Hepatocyte (in vitro differentiated cells): ENCODE results near the gene TOLLIP. TPM values are rescaled to one million over a fixed set of nuclear protein-coding genes. Genes with fewer than 3 reads are reported as not detected.
"Not testable (repeated sequence)": the region's sequence is repeated elsewhere in the genome, so short reads cannot be mapped to it uniquely, and the experiment has no call there.

ENCODE experiments used
- DNase-seq: peaks from one replicate; pipeline ENCODE4 v3.0.0-alpha.2; 2016; ENCODE audit warnings: low spot score
- H2AFZ ChIP-seq: fragments of 200-600 bp; sonication (generic); 2 replicates; pipeline ENCODE4 v1.6.0; 2016; ENCODE audit warnings: antibody characterized with exemption, mild to moderate bottlenecking
- H3K27ac ChIP-seq: fragments of 200-600 bp; sonication (generic); 2 replicates; pipeline ENCODE4 v1.5.1; 2016; ENCODE audit warnings: mild to moderate bottlenecking
- H3K27me3 ChIP-seq: fragments of 200-600 bp; sonication (generic); 2 replicates; pipeline ENCODE4 v1.6.1; 2016
- H3K36me3 ChIP-seq: fragments of 200-600 bp; sonication (generic); replicated peaks from 2 replicates; pipeline ENCODE4 v1.5.1; 2016; ENCODE audit warnings: low read depth; ENCODE audit not compliant: insufficient read depth
- H3K4me1 ChIP-seq: fragments of 200-600 bp; sonication (generic); 2 replicates; pipeline ENCODE4 v1.5.1; 2016; ENCODE audit warnings: mild to moderate bottlenecking, moderate library complexity; ENCODE audit not compliant: insufficient read depth
- H3K4me2 ChIP-seq: fragments of 200-600 bp; sonication (generic); 2 replicates; pipeline ENCODE4 v1.6.0; 2016
- H3K4me3 ChIP-seq: fragments of 200-600 bp; sonication (generic); 2 replicates; pipeline ENCODE4 v1.5.1; 2016; ENCODE audit warnings: mild to moderate bottlenecking
- H3K79me2 ChIP-seq: fragments of 200-600 bp; sonication (generic); 2 replicates; pipeline ENCODE4 v1.6.0; 2017; ENCODE audit warnings: mild to moderate bottlenecking
- H3K9me2 ChIP-seq: fragments of 200-600 bp; sonication (generic); replicated peaks from 2 replicates; pipeline ENCODE4 v1.6.0; 2017; ENCODE audit warnings: mild to moderate bottlenecking; ENCODE audit not compliant: insufficient read depth
- H3K9me3 ChIP-seq: fragments of 200-600 bp; sonication (generic); 2 replicates; pipeline ENCODE4 v1.5.1; 2016; ENCODE audit warnings: low read depth, mild to moderate bottlenecking
- H4K20me1 ChIP-seq: fragments of 200-600 bp; sonication (generic); 2 replicates; pipeline ENCODE4 v1.6.0; 2016; ENCODE audit warnings: mild to moderate bottlenecking; ENCODE audit not compliant: insufficient read depth, poor library complexity, severe bottlenecking
- EZH2 ChIP-seq: fragments of 200-600 bp; sonication (generic); IDR thresholded peaks from 2 replicates; pipeline ENCODE4 v1.6.1; 2016; ENCODE audit warnings: antibody characterized with exemption, mild to moderate bottlenecking, borderline replicate concordance
- EZH2phosphoT487 ChIP-seq: fragments of 200-600 bp; sonication (generic); IDR thresholded peaks from one replicate; pipeline ENCODE4 v1.6.1; 2018; ENCODE audit warnings: antibody characterized with exemption, mild to moderate bottlenecking, low read depth, moderate library complexity; ENCODE audit not compliant: unreplicated experiment, severe bottlenecking
- WGBS: methylation state at CpG from one replicate; pipeline ENCODE4 v1.1.6; 2016; ENCODE audit warnings: low lambda C conversion rate; ENCODE audit errors: missing lambda C conversion rate; 5-methylcytosine and 5-hydroxymethylcytosine counted together
- polyA plus RNA-seq: library from polyadenylated mRNA; unstranded; fragments of >200 nt; fragmentation: Nextera tagmentation; extraction: Ambion mirVana; gene quantifications from 2 replicates; pipeline ENCODE4 v1.2.1, GENCODE V29; 2016
- total RNA-seq: library from RNA; depleted of rRNA; stranded (reverse); fragments of >200 nt; gene quantifications from 2 replicates; pipeline ENCODE4 v1.2.3, GENCODE V29; 2014
- TF ChIP-seq, protein P1 (sequence below): fragments of 200-600 bp; sonication (generic); IDR thresholded peaks from 2 replicates; pipeline ENCODE4 v1.5.1; 2016; ENCODE audit warnings: antibody characterized with exemption, mild to moderate bottlenecking; ENCODE audit not compliant: poor library complexity

TOLLIP gene
- total and polyA plus RNA-seq, 2 experiments from 2014 or later = 33.3 to 80.9 TPM

DNA sequence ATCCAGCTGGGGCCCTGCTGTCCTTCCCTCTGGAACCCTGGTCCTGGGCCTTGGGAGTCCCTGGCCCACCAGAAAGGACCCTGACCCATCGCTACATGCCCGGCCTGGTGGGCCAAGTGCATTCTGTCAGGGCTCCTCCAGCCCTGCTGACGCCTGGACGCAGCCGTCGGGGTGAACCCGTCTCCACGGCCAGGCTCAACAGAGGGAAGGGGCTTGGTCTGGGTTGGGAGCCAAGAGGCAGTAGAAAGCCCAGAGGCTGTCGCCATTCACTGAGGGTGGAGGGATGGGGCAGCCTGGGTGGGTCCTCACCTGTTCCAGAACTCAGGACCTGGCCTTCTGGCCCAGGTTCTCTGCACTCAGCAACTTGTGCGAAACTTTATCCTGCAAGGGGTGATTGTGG is 39.0 kb downstream of the TOLLIP start:
- H3K4me2 ChIP-seq = no peak overlapping the region
- no peak overlapping the region for H2AFZ ChIP-seq
- H3K27ac ChIP-seq = no peak overlapping the region
- DNase-seq = no peak
- TF ChIP-seq EZH2phosphoT487 (no peak), EZH2 (no peak)
- TF ChIP-seq, protein P1, sequence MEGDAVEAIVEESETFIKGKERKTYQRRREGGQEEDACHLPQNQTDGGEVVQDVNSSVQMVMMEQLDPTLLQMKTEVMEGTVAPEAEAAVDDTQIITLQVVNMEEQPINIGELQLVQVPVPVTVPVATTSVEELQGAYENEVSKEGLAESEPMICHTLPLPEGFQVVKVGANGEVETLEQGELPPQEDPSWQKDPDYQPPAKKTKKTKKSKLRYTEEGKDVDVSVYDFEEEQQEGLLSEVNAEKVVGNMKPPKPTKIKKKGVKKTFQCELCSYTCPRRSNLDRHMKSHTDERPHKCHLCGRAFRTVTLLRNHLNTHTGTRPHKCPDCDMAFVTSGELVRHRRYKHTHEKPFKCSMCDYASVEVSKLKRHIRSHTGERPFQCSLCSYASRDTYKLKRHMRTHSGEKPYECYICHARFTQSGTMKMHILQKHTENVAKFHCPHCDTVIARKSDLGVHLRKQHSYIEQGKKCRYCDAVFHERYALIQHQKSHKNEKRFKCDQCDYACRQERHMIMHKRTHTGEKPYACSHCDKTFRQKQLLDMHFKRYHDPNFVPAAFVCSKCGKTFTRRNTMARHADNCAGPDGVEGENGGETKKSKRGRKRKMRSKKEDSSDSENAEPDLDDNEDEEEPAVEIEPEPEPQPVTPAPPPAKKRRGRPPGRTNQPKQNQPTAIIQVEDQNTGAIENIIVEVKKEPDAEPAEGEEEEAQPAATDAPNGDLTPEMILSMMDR = no peak
- no peaks in the 10 kb centered on the region for H3K36me3 ChIP-seq
- no peaks in the 10 kb centered on the region for H3K9me2 ChIP-seq
- no peaks in the 10 kb centered on the region for H3K9me3 ChIP-seq
- H3K4me3 ChIP-seq = no peak overlapping the region
- WGBS = 93% methylated on average over 10 of the region's 10 CpGs
- H3K79me2 ChIP-seq = no peaks in the 10 kb centered on the region
- no peaks in the 10 kb centered on the region for H3K4me1 ChIP-seq
- H4K20me1 ChIP-seq = no peaks in the 10 kb centered on the region
- no peaks in the 10 kb centered on the region for H3K27me3 ChIP-seq

DNA sequence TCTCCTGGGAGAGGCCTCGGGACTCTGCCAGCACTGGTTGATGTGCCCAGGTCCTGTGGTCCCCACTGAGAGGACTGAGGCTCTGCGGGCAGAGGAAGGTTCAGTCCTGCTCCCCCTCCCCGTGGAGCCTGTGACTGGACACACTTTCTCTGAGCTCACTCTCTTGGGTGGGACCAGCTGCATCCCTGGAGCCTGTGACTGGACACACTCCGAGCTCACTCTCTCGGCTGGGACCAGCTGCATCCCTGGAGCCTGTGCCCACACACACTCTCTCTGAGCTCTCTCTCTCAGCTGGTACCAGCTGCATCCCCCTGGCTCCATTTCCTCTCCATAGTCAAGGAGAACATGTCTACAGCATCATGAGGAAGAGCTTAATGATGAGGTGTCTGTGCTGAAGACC is 39.5 kb downstream of the TOLLIP start:
- DNase-seq = no peak
- Histone ChIP-seq H2AFZ (no peak overlapping the region), H3K4me1 (no peaks in the 10 kb centered on the region), H3K4me2 (no peak overlapping the region), H3K9me2 (no peaks in the 10 kb centered on the region), H3K27ac (no peak overlapping the region), H3K27me3 (no peaks in the 10 kb centered on the region), H3K79me2 (no peaks in the 10 kb centered on the region), H3K9me3 (no peaks in the 10 kb centered on the region), H4K20me1 (no peaks in the 10 kb centered on the region), H3K36me3 (no peaks in the 10 kb centered on the region), H3K4me3 (no peak overlapping the region)
- no peak for TF ChIP-seq EZH2
- TF ChIP-seq EZH2phosphoT487 = no peak
- WGBS = 85% methylated on average over 5 of the region's 5 CpGs

DNA sequence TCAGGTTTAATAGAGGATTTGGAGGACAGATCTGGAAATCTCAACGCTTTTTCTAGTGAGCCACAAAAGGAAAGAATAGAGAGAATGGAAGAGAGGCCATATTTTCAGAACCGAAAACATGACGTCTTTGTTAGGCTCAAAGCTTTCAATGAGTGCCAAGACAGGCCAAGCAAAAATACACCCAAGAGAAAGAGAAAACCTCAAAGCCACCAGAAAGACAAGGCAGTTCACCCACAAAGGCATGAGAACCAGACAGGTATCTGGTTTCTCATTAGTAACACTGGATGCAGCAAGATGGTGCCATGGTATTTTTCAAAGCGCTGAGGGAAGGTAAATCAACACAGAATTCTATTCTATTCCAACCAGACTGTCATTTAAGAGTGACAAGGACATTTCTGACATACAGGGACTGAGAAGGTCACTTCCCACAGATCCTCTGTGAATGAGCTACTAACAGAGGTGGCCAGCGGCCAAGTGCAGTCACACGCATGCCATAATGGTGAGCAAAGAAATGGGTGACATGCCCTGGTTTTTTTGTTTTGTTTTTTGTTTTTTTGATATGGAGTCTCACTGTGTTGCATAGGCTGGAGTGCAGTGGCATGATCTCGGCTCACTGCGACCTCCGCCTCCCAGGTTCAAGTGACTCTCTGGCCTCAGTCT is 41.9 kb downstream of the TOLLIP start:
- no peak overlapping the region for H3K27ac ChIP-seq
- no peak overlapping the region for H3K4me3 ChIP-seq
- TF ChIP-seq EZH2 = no peak
- TF ChIP-seq, protein P1 = no peak
- TF ChIP-seq EZH2phosphoT487 = no peak
- no peaks in the 10 kb centered on the region for H4K20me1 ChIP-seq
- H3K36me3 ChIP-seq = no peaks in the 10 kb centered on the region
- DNase-seq = no peak
- H3K4me2 ChIP-seq = no peak overlapping the region
- no peaks in the 10 kb centered on the region for H3K27me3 ChIP-seq
- no peaks in the 10 kb centered on the region for H3K9me2 ChIP-seq
- H3K9me3 ChIP-seq = no peaks in the 10 kb centered on the region
- H3K4me1 ChIP-seq = peaks cover 5% of the 10 kb centered on the region
- 92% methylated on average over 9 of the region's 9 CpGs for WGBS
- no peaks in the 10 kb centered on the region for H3K79me2 ChIP-seq
- H2AFZ ChIP-seq = no peak overlapping the region

DNA sequence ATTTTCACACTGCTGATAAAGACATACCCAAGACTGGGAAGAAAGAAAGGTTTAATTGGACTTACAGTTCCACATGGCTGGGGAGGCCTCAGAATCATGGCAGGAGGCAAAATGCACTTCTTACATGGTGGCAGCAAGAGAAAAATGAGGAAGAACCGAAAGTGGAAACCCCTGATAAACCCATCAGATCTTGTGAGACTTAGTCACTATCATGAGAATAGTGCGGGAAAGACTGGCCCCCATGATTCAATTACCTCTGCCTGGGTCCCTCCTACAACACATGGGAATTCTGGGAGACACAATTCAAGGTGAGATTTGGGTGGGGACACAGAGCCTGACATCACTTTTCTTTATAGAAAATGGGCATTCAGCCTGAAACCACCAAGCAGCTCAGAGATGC is 42.5 kb downstream of the TOLLIP start:
- H3K4me1 ChIP-seq, H2AFZ ChIP-seq, H3K27ac ChIP-seq, H4K20me1 ChIP-seq, H3K9me2 ChIP-seq, H3K79me2 ChIP-seq, H3K36me3 ChIP-seq, H3K4me3 ChIP-seq, H3K27me3 ChIP-seq, H3K9me3 ChIP-seq, DNase-seq, H3K4me2 ChIP-seq: not testable (repeated sequence)
- WGBS = 91% methylated on average over 2 of the region's 2 CpGs

DNA sequence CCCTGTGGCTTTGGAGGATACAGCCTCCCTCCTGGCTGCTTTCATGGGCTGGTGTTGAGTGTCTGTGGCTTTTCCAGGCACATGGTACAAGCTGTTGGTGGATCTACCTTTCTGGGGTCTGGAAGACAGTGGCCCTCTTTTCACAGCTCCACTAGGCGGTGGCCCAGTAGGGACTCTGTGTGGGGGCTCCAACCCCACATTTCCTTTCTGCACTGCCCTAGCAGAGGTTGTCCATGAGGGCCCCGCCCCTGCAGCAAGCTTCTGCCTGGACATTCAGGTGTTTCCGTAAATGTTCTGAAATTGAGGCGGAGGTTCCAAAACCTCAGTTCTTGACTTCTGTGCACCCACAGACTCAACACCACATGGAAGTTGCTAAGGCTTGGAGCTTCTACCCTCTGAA is 44.0 kb downstream of the TOLLIP start:
- DNase-seq = not testable (repeated sequence)

More for the DNA sequence above, 44.0 kb downstream of the TOLLIP start:
- not testable (repeated sequence) for H3K36me3 ChIP-seq, H3K79me2 ChIP-seq, H2AFZ ChIP-seq, H3K27ac ChIP-seq, H3K4me2 ChIP-seq, H3K9me3 ChIP-seq, H3K27me3 ChIP-seq, H3K4me1 ChIP-seq, H4K20me1 ChIP-seq, H3K9me2 ChIP-seq, H3K4me3 ChIP-seq
- 99% methylated on average over 4 of the region's 4 CpGs for WGBS
